Activated CD4-positive, alpha-beta T cell treated with anti-CD3 and anti-CD28 coated beads for 4 hours (primary cell): ENCODE measurements around the gene SLC8A1.

ENCODE experiments used
- DNase-seq, 2 donors: peaks; one replicate each; pipeline ENCODE4 v3.0.0-alpha.2; 2020

Gene SLC8A1

GRCh38 chr2:40451918-40452605 is at the start of gene SLC8A1:
SLC8A1 (minus strand) TSS chr2:40452090.
- DNase-seq: no peak

- no peak for DNase-seq
Measured at GRCh38 chr2:40499437-40499836, 47.5 kb upstream of the SLC8A1 start.

GRCh38 chr2:40497251-40497859 is 45.5 kb upstream of the SLC8A1 start:
- no peak for DNase-seq

- DNase-seq: no peak
Measured at GRCh38 chr2:40489678-40489960, 37.7 kb upstream of the SLC8A1 start.

- DNase-seq: no peak
Measured at GRCh38 chr2:40488927-40489677, 37.2 kb upstream of the SLC8A1 start.

- DNase-seq: no peak
Measured at GRCh38 chr2:40488101-40488601, 36.3 kb upstream of the SLC8A1 start.

GRCh38 chr2:40487602-40488001 is 35.7 kb upstream of the SLC8A1 start:
- DNase-seq: no peak

- DNase-seq: no peak
Measured at GRCh38 chr2:40485854-40486253, 34.0 kb upstream of the SLC8A1 start.

- no peak for DNase-seq
Measured at GRCh38 chr2:40485318-40485717, 33.4 kb upstream of the SLC8A1 start.

GRCh38 chr2:40483549-40484243 is 31.8 kb upstream of the SLC8A1 start:
- DNase-seq: no peak

GRCh38 chr2:40480596-40480995 is 28.7 kb upstream of the SLC8A1 start:
- no peak for DNase-seq

GRCh38 chr2:40480073-40480472 is 28.2 kb upstream of the SLC8A1 start:
- DNase-seq: no peak

- DNase-seq: no peak
Measured at GRCh38 chr2:40477361-40477760, 25.5 kb upstream of the SLC8A1 start.

GRCh38 chr2:40476436-40476835 is 24.5 kb upstream of the SLC8A1 start:
- DNase-seq: no peak

GRCh38 chr2:40474306-40474705 is 22.4 kb upstream of the SLC8A1 start:
- DNase-seq: no peak

GRCh38 chr2:40471866-40472265 is 20.0 kb upstream of the SLC8A1 start:
- no peak for DNase-seq

GRCh38 chr2:40470822-40471813 is 19.2 kb upstream of the SLC8A1 start:
- DNase-seq: no peak

GRCh38 chr2:40466935-40467572 is 15.2 kb upstream of the SLC8A1 start:
- no peak for DNase-seq

- no peak for DNase-seq
Measured at GRCh38 chr2:40466332-40466906, 14.5 kb upstream of the SLC8A1 start.

- DNase-seq: no peak
Measured at GRCh38 chr2:40463112-40463511, 11.2 kb upstream of the SLC8A1 start.

GRCh38 chr2:40458271-40458794 is 6.4 kb upstream of the SLC8A1 start:
- DNase-seq: no peak
